ENCODE measurements around the gene AARS2.

GRCh38 chr6:44338228-44339122 lies 25.3 kb upstream of the AARS2 start:
- TF ChIP-seq POLR2AphosphoS5 (IDR thresholded peaks at IDR 0.05; ENCODE audit: low read depth, low read length) (no peak), TAF1 (IDR thresholded peaks at IDR 0.05; ENCODE audit: borderline replicate concordance, low read depth, low read length) (no peak)

Measured in GM12892 (cell line).